Osteocyte (in vitro differentiated cells): Measurements from ENCODE around the gene MYL5. TPM values are rescaled to one million over a fixed set of nuclear protein-coding genes. Genes with fewer than 3 reads are reported as not detected.
"Not testable (repeated sequence)": the region's sequence is repeated elsewhere in the genome, so short reads cannot be mapped to it uniquely, and the experiment has no call there.

ENCODE experiments used
- DNase-seq: peaks from one replicate; pipeline ENCODE4 v3.0.0; 2021; ENCODE audit warnings: mixed read lengths; ENCODE audit not compliant: unreplicated experiment; ENCODE audit errors: extremely low spot score
- H3K27ac Mint-ChIP-seq: one replicate; pipeline ENCODE4 v1.8.0; 2021; ENCODE audit warnings: mild to moderate bottlenecking, mixed read lengths; ENCODE audit not compliant: unreplicated experiment
- H3K27me3 Mint-ChIP-seq: one replicate; pipeline ENCODE4 v1.8.0; 2021; ENCODE audit warnings: mixed read lengths; ENCODE audit not compliant: unreplicated experiment
- H3K36me3 Mint-ChIP-seq: one replicate; pipeline ENCODE4 v1.8.0; 2021; ENCODE audit warnings: mixed read lengths; ENCODE audit not compliant: unreplicated experiment
- H3K4me1 Mint-ChIP-seq: one replicate; pipeline ENCODE4 v1.8.0; 2021; ENCODE audit warnings: mixed read lengths; ENCODE audit not compliant: unreplicated experiment
- H3K4me3 Mint-ChIP-seq: one replicate; pipeline ENCODE4 v1.8.0; 2021; ENCODE audit warnings: mild to moderate bottlenecking, moderate library complexity, mixed read lengths; ENCODE audit not compliant: unreplicated experiment
- H3K9me3 Mint-ChIP-seq: one replicate; pipeline ENCODE4 v1.8.0; 2021; ENCODE audit warnings: mixed read lengths; ENCODE audit not compliant: unreplicated experiment
- total RNA-seq: library from RNA; stranded (reverse); gene quantifications from 2 replicates; pipeline ENCODE4 v1.2.1, GENCODE V29; 2021
- TF ChIP-seq, protein P1 (sequence below): fragments of 200-600 bp; sonication (generic); IDR thresholded peaks from 2 replicates; pipeline ENCODE4 v1.5.0; 2021; ENCODE audit warnings: antibody characterized with exemption, mild to moderate bottlenecking, moderate library complexity

MYL5 gene
- total RNA-seq, 1 donor from 2014 or later = 32.2 TPM

DNA sequence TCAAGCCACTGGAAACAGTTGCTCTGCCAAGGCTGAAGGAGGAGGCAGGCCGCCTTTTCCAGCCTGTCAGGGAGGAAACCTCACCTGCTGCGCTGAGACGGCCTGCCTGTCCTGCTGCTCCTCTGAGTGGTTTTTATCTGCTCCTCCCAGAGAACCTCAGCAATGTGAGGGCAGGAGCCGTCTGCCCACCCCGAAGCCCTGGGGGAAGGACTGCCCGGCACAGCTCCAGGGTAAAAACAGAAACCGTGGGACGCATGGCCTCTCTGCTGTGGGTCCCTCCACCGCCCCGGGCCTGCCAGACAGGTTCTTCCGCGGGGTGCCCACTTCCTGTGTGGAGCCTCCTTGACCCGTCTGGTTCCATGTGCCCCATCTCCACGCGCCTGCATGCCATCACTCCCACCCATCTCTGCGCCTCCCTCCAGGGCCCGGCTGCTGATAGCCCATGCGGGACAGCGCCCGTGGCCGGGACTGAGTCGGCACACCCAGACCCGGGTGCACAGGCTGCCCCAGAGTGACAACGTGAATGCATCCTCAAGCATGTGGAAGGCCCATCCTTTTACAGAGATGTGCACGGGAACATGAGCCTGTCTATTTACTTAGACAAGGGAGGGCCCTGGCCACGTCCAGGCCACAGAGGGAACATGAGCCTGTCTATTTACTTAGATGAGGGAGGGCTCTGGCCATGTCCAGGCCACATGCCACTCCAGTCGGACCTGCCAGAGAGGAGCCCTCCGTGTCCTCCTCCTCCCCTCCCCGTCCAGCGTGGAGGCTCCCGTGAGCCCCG lies 18.6 kb downstream of the MYL5 start:
- no peak overlapping the region for H3K27ac Mint-ChIP-seq
- H3K9me3 Mint-ChIP-seq = no peaks in the 10 kb centered on the region
- H3K4me1 Mint-ChIP-seq = peaks cover 1% of the 10 kb centered on the region
- H3K27me3 Mint-ChIP-seq = peaks cover 13% of the 10 kb centered on the region
- H3K36me3 Mint-ChIP-seq = no peaks in the 10 kb centered on the region
- TF ChIP-seq, protein P1, sequence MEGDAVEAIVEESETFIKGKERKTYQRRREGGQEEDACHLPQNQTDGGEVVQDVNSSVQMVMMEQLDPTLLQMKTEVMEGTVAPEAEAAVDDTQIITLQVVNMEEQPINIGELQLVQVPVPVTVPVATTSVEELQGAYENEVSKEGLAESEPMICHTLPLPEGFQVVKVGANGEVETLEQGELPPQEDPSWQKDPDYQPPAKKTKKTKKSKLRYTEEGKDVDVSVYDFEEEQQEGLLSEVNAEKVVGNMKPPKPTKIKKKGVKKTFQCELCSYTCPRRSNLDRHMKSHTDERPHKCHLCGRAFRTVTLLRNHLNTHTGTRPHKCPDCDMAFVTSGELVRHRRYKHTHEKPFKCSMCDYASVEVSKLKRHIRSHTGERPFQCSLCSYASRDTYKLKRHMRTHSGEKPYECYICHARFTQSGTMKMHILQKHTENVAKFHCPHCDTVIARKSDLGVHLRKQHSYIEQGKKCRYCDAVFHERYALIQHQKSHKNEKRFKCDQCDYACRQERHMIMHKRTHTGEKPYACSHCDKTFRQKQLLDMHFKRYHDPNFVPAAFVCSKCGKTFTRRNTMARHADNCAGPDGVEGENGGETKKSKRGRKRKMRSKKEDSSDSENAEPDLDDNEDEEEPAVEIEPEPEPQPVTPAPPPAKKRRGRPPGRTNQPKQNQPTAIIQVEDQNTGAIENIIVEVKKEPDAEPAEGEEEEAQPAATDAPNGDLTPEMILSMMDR = no peak
- no peak for DNase-seq
- H3K4me3 Mint-ChIP-seq = no peak overlapping the region

DNA sequence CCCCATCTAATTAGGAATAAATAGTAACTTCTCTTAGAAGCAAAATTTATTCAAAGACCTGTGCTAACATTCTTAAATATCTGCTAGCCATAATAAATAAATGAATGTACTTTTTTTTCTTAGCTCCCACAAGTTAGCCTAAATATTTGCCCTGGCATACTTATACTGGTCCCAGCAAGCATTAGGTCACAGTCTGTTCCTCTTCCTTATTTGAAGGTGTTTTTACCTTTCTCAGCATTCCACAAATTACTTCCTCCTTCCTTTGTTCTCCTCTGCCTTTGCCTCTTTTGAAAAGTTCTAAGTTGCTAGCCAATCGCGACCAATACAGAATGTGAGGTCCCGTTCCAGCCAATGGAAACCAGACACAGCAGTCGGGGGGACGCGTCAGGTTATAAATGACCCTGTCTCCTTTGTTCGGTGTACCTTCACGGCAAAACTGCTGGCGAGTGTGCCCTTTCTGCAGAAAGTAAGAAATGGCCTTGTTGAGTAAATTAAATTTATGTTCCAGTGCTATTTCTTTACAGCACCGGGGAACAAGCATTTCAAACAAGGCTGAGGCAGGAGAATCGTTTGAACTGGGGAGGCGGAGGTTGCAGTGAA lies 20.1 kb downstream of the MYL5 start:
- H3K4me3 Mint-ChIP-seq, H3K27ac Mint-ChIP-seq, H3K4me1 Mint-ChIP-seq, H3K9me3 Mint-ChIP-seq, H3K36me3 Mint-ChIP-seq, DNase-seq: not testable (repeated sequence)
- peaks cover 13% of the 10 kb centered on the region for H3K27me3 Mint-ChIP-seq

DNA sequence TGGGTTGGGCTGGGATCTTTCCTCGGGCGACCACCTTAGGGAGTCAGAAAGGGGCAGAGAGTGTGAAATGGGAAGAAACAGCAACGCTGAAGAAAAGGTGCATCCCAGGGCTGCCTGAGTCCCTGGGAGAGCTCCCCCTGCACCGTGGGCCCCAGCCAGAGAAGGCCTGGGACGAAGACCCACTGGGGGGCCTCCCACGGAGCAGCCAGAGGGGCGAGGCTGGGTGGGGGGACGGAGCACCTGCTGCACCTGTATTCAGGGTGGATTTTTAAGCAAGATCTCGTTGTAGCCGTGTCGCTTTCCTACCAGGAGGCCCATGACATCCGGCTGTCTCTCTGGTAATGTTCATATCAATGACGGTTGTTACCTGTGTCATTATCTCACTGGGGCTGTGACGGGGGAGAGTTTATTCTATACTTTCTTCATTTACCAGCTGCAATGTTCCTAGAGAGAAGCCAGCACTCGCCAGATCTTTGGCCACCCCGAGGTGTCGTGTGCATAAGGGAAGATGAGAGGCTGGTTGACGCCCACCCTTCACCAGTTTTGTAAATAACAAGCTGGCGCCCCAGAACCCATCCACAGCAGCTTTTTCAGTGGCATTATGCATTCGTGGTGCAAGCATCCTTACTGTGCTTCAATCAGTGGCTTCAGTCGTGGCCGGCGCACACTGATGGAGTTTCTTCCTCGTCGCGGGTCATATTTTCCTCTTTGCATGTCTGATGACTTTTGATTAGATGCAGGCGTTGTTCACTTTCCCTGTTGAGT lies 25.7 kb downstream of the MYL5 start:
- Mint-ChIP-seq H3K27me3 (peaks cover 13% of the 10 kb centered on the region), H3K36me3 (no peaks in the 10 kb centered on the region), H3K27ac (no peak overlapping the region), H3K9me3 (no peaks in the 10 kb centered on the region), H3K4me3 (no peak overlapping the region), H3K4me1 (no peaks in the 10 kb centered on the region)
- TF ChIP-seq, protein P1 = no peak
- no peak for DNase-seq

DNA sequence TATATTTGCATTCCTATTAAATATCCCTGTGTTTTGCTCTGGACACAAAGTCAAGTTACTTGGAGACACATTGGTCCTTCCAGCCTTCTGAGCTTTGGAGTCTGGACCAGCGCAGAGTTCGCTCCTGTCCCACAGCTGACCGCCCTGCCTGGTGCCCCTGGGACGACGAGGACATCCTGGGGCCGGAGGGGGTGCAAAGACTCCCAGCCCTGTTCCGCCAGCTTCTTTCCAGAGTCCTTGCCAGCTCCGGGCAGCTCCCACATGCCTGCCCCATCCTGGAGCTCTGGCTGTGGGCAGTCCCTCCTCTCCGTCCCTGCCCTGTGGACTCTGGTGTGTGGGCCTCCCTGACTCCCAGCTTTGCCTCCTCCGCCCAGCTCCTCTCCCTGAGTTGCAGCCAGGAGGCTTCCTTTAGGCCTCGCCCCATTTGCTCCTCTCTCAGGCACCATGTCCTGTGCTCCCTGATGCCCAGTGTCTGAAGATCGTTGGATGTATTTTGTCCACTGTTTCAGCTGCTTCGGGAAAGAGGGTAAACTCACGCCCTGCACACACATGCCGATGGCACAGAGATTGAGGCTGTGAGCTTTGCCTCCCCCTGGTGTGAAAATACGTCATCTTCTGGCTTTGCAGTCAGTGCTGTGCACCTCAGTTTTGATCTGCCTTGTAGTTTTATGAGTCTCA lies 26.4 kb downstream of the MYL5 start:
- H3K27me3 Mint-ChIP-seq = peaks cover 13% of the 10 kb centered on the region
- H3K9me3 Mint-ChIP-seq = no peaks in the 10 kb centered on the region
- TF ChIP-seq, protein P1 = no peak
- no peaks in the 10 kb centered on the region for H3K36me3 Mint-ChIP-seq
- peaks cover 3% of the 10 kb centered on the region for H3K4me1 Mint-ChIP-seq
- H3K27ac Mint-ChIP-seq = no peak overlapping the region
- no peak for DNase-seq
- H3K4me3 Mint-ChIP-seq = no peak overlapping the region

DNA sequence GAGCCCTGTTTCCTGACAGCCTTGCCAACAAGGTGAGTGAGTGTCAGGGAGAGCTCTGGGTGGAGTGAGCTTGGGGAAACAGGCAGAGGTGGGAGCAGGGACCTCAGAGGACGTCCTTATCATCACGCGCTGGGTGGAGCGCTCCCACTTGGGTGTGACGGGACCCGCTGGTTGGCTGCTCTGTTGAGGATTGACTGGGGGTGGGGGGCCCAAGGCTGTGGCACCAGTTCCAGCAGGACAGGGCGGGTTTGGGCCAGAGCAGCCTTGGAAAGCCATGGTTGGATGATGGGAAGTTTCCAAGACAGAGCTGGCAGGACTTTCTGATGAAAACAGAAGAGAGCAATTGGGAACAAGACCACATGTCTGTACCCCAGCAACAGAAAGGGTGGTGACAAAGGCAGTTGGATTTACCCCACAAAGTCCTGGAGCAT lies 28.3 kb downstream of the MYL5 start:
- Mint-ChIP-seq H3K36me3 (no peaks in the 10 kb centered on the region), H3K9me3 (no peaks in the 10 kb centered on the region), H3K27me3 (peaks cover 6% of the 10 kb centered on the region), H3K4me1 (peaks cover 5% of the 10 kb centered on the region), H3K27ac (no peak overlapping the region), H3K4me3 (no peak overlapping the region)
- TF ChIP-seq, protein P1 = no peak
- no peak for DNase-seq
